Right lobe of liver (tissue), 6 donors: ENCODE data around the gene TM9SF3. TPM values are rescaled to one million over a fixed set of nuclear protein-coding genes. Genes with fewer than 3 reads are reported as not detected.

Source experiments
- ATAC-seq, 4 donors: fragments of 200-7000 bp; cut with Tn5 transposase; one replicate each; pipeline ENCODE4 v1.9.1; 2020; ENCODE audit warnings: mild to moderate bottlenecking in 4 of 4, moderate library complexity in 4 of 4
- DNase-seq, 3 donors: peaks; one replicate each; pipeline ENCODE4 v3.0.0-alpha.2; 2020
- H3K27ac ChIP-seq, 3 donors: fragments of 200-600 bp; one replicate each; pipeline ENCODE4 v1.8.0; 2022
- H3K27me3 ChIP-seq, 2 donors: fragments of 200-600 bp; one replicate each; pipeline ENCODE4 v1.8.0; 2022
- H3K36me3 ChIP-seq, 4 donors: fragments of 200-600 bp; sonication (generic) in 1 of 4; one replicate each; pipeline versions ENCODE4 v1.5.1 to v1.8.0; 2017 to 2022; ENCODE audit warnings: control low read depth in 1 of 4
- H3K4me1 ChIP-seq, 4 donors: fragments of 200-600 bp; sonication (generic) in 1 of 4; one replicate each; pipeline versions ENCODE4 v1.5.1 to v1.8.0; 2017 to 2022; ENCODE audit warnings: control low read depth in 1 of 4
- H3K4me3 ChIP-seq, 3 donors: fragments of 200-600 bp; one replicate each; pipeline ENCODE4 v1.8.0; 2022
- H3K9me3 ChIP-seq, 4 donors: fragments of 200-600 bp; sonication (generic) in 1 of 4; one replicate each; pipeline versions ENCODE4 v1.5.1 to v1.8.0; 2017 to 2022; ENCODE audit warnings: control low read depth in 1 of 4
- CTCF ChIP-seq, 4 donors: fragments of 200-600 bp in 3 of 4; fragments of 450-650 bp in 1 of 4; IDR thresholded peaks; one replicate each; pipeline versions ENCODE4 v1.5.1 to v1.8.0; 2016 to 2022; ENCODE audit warnings: antibody characterized with exemption in 4 of 4, mild to moderate bottlenecking in 2 of 4
- POLR2A ChIP-seq: fragments of 450-650 bp; IDR thresholded peaks from one replicate; pipeline ENCODE4 v1.6.1; 2017; ENCODE audit warnings: antibody characterized with exemption, mild to moderate bottlenecking
- WGBS: methylation state at CpG from one replicate; pipeline ENCODE4 v1.1.6; 2018; ENCODE audit warnings: low coverage, low lambda C conversion rate; ENCODE audit not compliant: insufficient coverage; ENCODE audit errors: missing lambda C conversion rate; 5-methylcytosine and 5-hydroxymethylcytosine counted together
- intact Hi-C, 2 donors: fragments of 100-400 bp; cut with DNase I; formaldehyde crosslinking; loops; one replicate each; pipeline versions ENCODE4 v1.11.2 to v1.14.1; 2022
- total RNA-seq, 6 experiments: library from RNA; depleted of rRNA in 2 of 6; stranded (reverse); fragments of >200 nt in 2 of 6; fragmentation: NEBNext Ultra II Directional in 3 of 6; extraction: Animal tissue kit (Norgen Biotek cat#: 25700) in 3 of 6; gene quantifications; one replicate each; pipeline versions ENCODE4 v1.1.0 to v1.2.4, GENCODE V29; 2016 to 2023
- donor health status: DM: no; HTN: yes; CAD: no.
- donor health status: DM: no; HTN: no; CAD: no.
- donor health status: DM: no; HTN: no; CAD: no.
- donor health status: DM: no; HTN: yes; CAD: no.
- donor health status: DM: no; HTN: yes; CAD: no.

The TM9SF3 gene
- total RNA-seq, 6 experiments from 2014 or later, result 45.0 to 96.6 (median 71.8) TPM

GRCh38 chr10:96529634-96530279 is 57.1 kb downstream of the TM9SF3 start:
- WGBS, result 88% methylated on average over 6 of the region's 6 CpGs
- DNase-seq, result no peak
- no peak for ATAC-seq
- no peak overlapping the region for H3K27ac ChIP-seq
- H3K36me3 ChIP-seq, result peaks cover 7 to 43% (median 28%) of the 10 kb centered on the region in 4 donors
- H3K4me3 ChIP-seq, result no peak overlapping the region
- no peaks in the 10 kb centered on the region for H3K9me3 ChIP-seq
- intact Hi-C loops, result no loop called here
- no peaks in the 10 kb centered on the region for H3K4me1 ChIP-seq
- TF ChIP-seq CTCF (IDR thresholded peaks at IDR 0.05), result no peak
- no peak for TF ChIP-seq POLR2A
- H3K27me3 ChIP-seq, result no peaks in the 10 kb centered on the region

GRCh38 chr10:96524741-96525140 is 62.1 kb downstream of the TM9SF3 start:
- intact Hi-C loops, result no loop called here

GRCh38 chr10:96517284-96517683 is 69.5 kb downstream of the TM9SF3 start:
- intact Hi-C loops, result no loop called here
- Histone ChIP-seq H3K4me1 (peaks cover 0 to 21% (median 4%) of the 10 kb centered on the region in 4 donors), H3K27ac (no peak overlapping the region), H3K27me3 (no peaks in the 10 kb centered on the region), H3K4me3 (no peak overlapping the region), H3K9me3 (no peaks in the 10 kb centered on the region), H3K36me3 (peaks cover 0 to 18% (median 6%) of the 10 kb centered on the region in 4 donors)
- TF ChIP-seq POLR2A (no peak), CTCF (IDR thresholded peaks at IDR 0.05) (no peak)
- 94% methylated on average over 1 of the region's 1 CpG for WGBS
- ATAC-seq (no peak), DNase-seq (no peak)

More at GRCh38 chr10:96524741-96525140, 62.1 kb downstream of the TM9SF3 start:
- no peak for TF ChIP-seq CTCF (IDR thresholded peaks at IDR 0.05)
- no peak for TF ChIP-seq POLR2A
- Histone ChIP-seq H3K36me3 (peaks cover 10 to 61% (median 27%) of the 10 kb centered on the region in 4 donors), H3K27ac (no peak overlapping the region), H3K4me3 (no peak overlapping the region), H3K4me1 (no peaks in the 10 kb centered on the region), H3K27me3 (no peaks in the 10 kb centered on the region), H3K9me3 (no peaks in the 10 kb centered on the region)
- DNase-seq (no peak), ATAC-seq (no peak)
- WGBS, result 80% methylated on average over 1 of the region's 1 CpG

- H3K36me3 ChIP-seq, result peaks cover 0 to 11% (median 3%) of the 10 kb centered on the region in 4 donors
- 79% methylated on average over 2 of the region's 2 CpGs for WGBS
- ATAC-seq, result no peak
- no peak for DNase-seq
- H3K4me3 ChIP-seq, result no peak overlapping the region
- no peak overlapping the region for H3K27ac ChIP-seq
- H3K9me3 ChIP-seq, result no peaks in the 10 kb centered on the region
- no peaks in the 10 kb centered on the region for H3K27me3 ChIP-seq
- H3K4me1 ChIP-seq, result peaks cover 0 to 22% (median 4%) of the 10 kb centered on the region in 4 donors
- intact Hi-C loops, result no loop called here
- TF ChIP-seq CTCF (IDR thresholded peaks at IDR 0.05) (no peak), POLR2A (no peak)
Measured at GRCh38 chr10:96516337-96516736, 70.5 kb downstream of the TM9SF3 start.
